ENCODE measurements around the gene SLIT1. TPM values are rescaled to one million over a fixed set of nuclear protein-coding genes. Genes with fewer than 3 reads are reported as not detected.

The SLIT1 gene
- total and polyA plus RNA-seq, 2 experiments from 2014 or later, result not detected

DNA sequence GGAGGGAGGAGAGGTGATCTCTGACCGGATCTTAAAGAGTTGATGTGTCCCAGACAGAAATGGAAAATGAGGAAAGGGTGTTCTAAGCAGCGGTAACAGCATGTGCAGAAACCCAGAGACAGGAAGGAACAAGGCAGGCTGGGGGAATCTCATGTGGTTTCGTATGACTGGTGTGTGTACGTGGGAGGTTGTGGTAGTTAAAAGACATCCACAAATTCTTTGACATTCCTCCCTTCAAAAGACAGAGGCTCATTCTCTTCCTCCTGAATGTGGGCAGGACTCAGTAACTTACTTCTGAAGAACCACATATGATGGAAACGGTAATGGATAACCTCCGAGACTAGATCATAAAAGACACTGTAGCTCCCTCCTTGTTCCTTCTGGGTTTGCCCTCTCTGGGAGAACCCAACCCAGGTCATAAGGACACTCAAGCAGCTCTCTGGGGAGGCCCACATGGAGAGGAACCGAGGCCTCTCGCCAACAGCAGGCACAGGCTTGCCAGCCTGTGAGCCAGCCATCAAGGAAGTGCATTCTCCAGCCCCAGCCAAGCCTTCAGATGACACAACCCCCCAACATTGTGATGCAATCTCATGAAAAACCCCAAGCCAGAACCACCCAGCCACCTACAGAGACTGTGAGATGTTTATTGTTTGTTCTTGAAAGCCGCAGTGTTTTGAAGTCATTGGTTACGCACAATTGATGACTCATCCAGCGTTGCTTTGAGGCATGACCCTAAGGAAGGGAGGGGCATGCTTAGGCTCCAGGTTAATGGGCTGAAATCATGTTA is 116.0 kb downstream of the SLIT1 start:
- in situ Hi-C loops (cut with MboI), result loop anchor here (10.0 kb wide), 1 partner anchor 135 kb away; no protein-coding TSS in a partner anchor
- TF ChIP-seq EZH2 (IDR thresholded peaks at IDR 0.05; ENCODE audit: insufficient read depth, poor library complexity, severe bottlenecking), result no peak
- TF ChIP-seq EZH2phosphoT487 (IDR thresholded peaks at IDR 0.05; ENCODE audit: insufficient read depth, low read depth), result no peak
- Histone ChIP-seq H3K9me3 (ENCODE audit: low read depth) (no peaks in the 10 kb centered on the region), H4K20me1 (ENCODE audit: insufficient read depth) (no peaks in the 10 kb centered on the region), H3K27ac (no peak overlapping the region), H3K4me2 (ENCODE audit: unreplicated experiment) (no peak overlapping the region), H3K36me3 (ENCODE audit: low read depth) (no peaks in the 10 kb centered on the region), H3K27me3 (replicated peaks; ENCODE audit: insufficient read depth) (peaks cover 8% of the 10 kb centered on the region), H3K4me1 (ENCODE audit: insufficient read depth) (no peaks in the 10 kb centered on the region), H3K9ac (no peak overlapping the region), H3F3A (ENCODE audit: insufficient read depth) (no peaks in the 10 kb centered on the region), H3K4me3 (no peak overlapping the region), H3K79me2 (ENCODE audit: insufficient read depth) (no peaks in the 10 kb centered on the region), H2AFZ (no peak overlapping the region), H3K9me2 (ENCODE audit: insufficient read depth) (no peaks in the 10 kb centered on the region)
- 65 to 73% methylated on average over 11 of the region's 11 CpGs for WGBS, 2 experiments (ENCODE audit: low coverage in 1 of 2, low lambda C conversion rate in 2 of 2, missing lambda C conversion rate in 2 of 2)
- DNase-seq, result peak; percentile 20

DNA sequence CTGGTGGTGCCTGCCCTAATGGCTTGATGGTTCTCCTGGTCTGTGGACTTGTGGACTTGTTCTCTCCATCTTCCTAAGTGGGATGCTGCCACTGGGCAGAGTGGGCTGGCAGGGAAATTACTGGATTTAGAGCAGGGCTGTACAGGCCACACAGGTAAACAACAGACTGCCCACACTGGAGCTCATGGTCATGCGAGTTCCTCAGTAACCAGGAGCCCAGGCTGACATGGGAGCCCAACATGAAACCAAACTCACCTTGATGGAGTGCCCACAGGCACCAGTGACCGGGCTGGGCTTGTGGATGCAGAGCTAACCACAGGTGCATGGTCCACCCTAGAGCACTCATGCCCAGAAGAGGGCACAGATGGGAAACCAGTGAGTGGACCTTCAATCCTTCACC is 116.7 kb downstream of the SLIT1 start:
- DNase-seq, result no peak
- H3K4me2 ChIP-seq (ENCODE audit: unreplicated experiment), result no peak overlapping the region
- H3F3A ChIP-seq (ENCODE audit: insufficient read depth), result no peaks in the 10 kb centered on the region
- H3K9ac ChIP-seq, result no peak overlapping the region
- no peaks in the 10 kb centered on the region for H4K20me1 ChIP-seq (ENCODE audit: insufficient read depth)
- H3K27ac ChIP-seq, result no peak overlapping the region
- H3K4me3 ChIP-seq, result no peak overlapping the region
- 56 to 58% methylated on average over 2 of the region's 2 CpGs for WGBS, 2 experiments (ENCODE audit: low coverage in 1 of 2, low lambda C conversion rate in 2 of 2, missing lambda C conversion rate in 2 of 2)
- H3K36me3 ChIP-seq (ENCODE audit: low read depth), result no peaks in the 10 kb centered on the region
- TF ChIP-seq EZH2phosphoT487 (IDR thresholded peaks at IDR 0.05; ENCODE audit: insufficient read depth, low read depth) (no peak), EZH2 (IDR thresholded peaks at IDR 0.05; ENCODE audit: insufficient read depth, poor library complexity, severe bottlenecking) (no peak)
- no peaks in the 10 kb centered on the region for H3K79me2 ChIP-seq (ENCODE audit: insufficient read depth)
- H2AFZ ChIP-seq, result no peak overlapping the region
- no peaks in the 10 kb centered on the region for H3K9me3 ChIP-seq (ENCODE audit: low read depth)
- no peaks in the 10 kb centered on the region for H3K4me1 ChIP-seq (ENCODE audit: insufficient read depth)
- in situ Hi-C loops (cut with MboI), result no loop called here
- H3K27me3 ChIP-seq (replicated peaks; ENCODE audit: insufficient read depth), result peaks cover 8% of the 10 kb centered on the region
- H3K9me2 ChIP-seq (ENCODE audit: insufficient read depth), result no peaks in the 10 kb centered on the region

DNA sequence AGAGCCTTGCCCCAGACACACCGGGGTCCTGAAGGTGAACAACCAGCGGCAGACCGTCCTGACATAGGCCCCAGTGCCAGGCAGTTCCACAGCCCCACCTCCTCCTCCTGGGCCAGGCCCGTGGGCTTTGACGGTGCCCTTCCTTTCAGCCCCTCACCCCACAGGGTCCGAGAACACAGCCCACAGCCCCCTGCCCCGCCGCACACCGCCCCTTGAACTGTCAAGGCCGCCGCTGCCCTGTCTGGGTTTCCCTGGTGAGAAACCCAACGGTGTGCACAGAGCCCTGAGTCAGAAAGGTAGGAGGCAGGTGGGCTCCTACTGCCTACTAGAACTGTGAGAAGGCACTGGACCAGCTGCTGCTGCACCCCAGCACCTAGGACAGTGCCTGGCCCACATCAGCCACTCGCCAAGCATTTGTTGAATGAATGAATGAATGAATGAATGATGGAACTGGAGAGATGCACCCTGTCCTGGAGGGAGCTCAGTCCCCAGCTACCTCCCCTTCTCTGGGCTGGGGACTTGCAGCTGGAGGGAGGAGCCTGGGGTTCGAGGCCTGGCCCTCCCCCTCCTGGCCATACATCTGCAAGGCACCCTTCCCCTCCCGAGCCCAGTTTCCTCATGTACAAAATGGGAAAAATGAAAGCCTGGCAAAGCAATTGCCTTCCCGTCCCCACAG is 117.9 kb downstream of the SLIT1 start:
- no peaks in the 10 kb centered on the region for H3F3A ChIP-seq (ENCODE audit: insufficient read depth)
- no peak overlapping the region for H3K9ac ChIP-seq
- peaks cover 8% of the 10 kb centered on the region for H3K27me3 ChIP-seq (replicated peaks; ENCODE audit: insufficient read depth)
- H3K36me3 ChIP-seq (ENCODE audit: low read depth), result no peaks in the 10 kb centered on the region
- no peak overlapping the region for H3K27ac ChIP-seq
- no peak overlapping the region for H3K4me2 ChIP-seq (ENCODE audit: unreplicated experiment)
- in situ Hi-C loops (cut with MboI), result no loop called here
- no peaks in the 10 kb centered on the region for H3K9me2 ChIP-seq (ENCODE audit: insufficient read depth)
- 65 to 71% methylated on average over 16 of the region's 16 CpGs for WGBS, 2 experiments (ENCODE audit: low coverage in 1 of 2, low lambda C conversion rate in 2 of 2, missing lambda C conversion rate in 2 of 2)
- H3K79me2 ChIP-seq (ENCODE audit: insufficient read depth), result no peaks in the 10 kb centered on the region
- H4K20me1 ChIP-seq (ENCODE audit: insufficient read depth), result no peaks in the 10 kb centered on the region
- TF ChIP-seq EZH2phosphoT487 (IDR thresholded peaks at IDR 0.05; ENCODE audit: insufficient read depth, low read depth) (no peak), EZH2 (IDR thresholded peaks at IDR 0.05; ENCODE audit: insufficient read depth, poor library complexity, severe bottlenecking) (no peak)
- no peaks in the 10 kb centered on the region for H3K9me3 ChIP-seq (ENCODE audit: low read depth)
- H3K4me3 ChIP-seq, result no peak overlapping the region
- no peaks in the 10 kb centered on the region for H3K4me1 ChIP-seq (ENCODE audit: insufficient read depth)
- DNase-seq, result no peak
- no peak overlapping the region for H2AFZ ChIP-seq

DNA sequence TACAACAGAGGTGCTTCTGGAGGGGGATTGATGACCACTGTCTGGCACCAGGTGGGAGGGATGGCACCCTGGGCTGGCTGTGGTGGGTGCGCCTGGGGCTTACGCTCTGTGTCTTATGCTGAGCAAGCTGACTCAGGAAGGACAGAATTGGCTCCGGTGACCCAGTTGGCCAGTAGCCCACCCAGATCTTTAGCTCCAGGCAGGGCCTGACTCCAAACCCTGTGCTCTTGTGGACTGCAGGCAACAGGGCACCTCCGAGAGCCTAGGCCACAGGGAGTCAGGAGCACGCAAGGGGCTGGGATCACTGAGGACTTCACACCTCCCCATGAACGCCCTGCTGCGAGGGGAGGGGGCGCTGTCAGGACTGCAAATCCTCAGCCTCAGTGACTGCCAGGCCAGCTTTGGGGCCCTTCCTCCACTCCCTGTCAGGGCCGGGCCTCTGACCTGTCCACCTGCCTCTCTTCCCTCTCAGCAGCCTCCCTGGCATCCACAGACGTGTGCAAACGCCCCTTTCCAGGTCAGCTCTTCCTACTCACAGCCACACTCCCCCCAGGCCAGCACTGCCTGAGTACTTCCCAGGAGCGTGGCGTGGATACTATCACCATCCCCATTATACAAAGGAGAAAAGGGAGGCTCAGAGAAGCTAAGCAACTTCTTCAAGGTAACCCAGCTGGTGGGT is 118.7 kb downstream of the SLIT1 start:
- Histone ChIP-seq H3K9me2 (ENCODE audit: insufficient read depth) (no peaks in the 10 kb centered on the region), H3K36me3 (ENCODE audit: low read depth) (no peaks in the 10 kb centered on the region), H3K4me2 (ENCODE audit: unreplicated experiment) (no peak overlapping the region), H4K20me1 (ENCODE audit: insufficient read depth) (no peaks in the 10 kb centered on the region), H2AFZ (no peak overlapping the region), H3K9ac (no peak overlapping the region), H3K9me3 (ENCODE audit: low read depth) (no peaks in the 10 kb centered on the region), H3K4me3 (no peak overlapping the region), H3K4me1 (ENCODE audit: insufficient read depth) (no peaks in the 10 kb centered on the region), H3F3A (ENCODE audit: insufficient read depth) (no peaks in the 10 kb centered on the region), H3K27ac (no peak overlapping the region), H3K79me2 (ENCODE audit: insufficient read depth) (no peaks in the 10 kb centered on the region), H3K27me3 (replicated peaks; ENCODE audit: insufficient read depth) (peaks cover 8% of the 10 kb centered on the region; the same call in 1 of the 2 replicates)
- 63 to 64% methylated on average over 12 to 13 of the region's 13 CpGs for WGBS, 2 experiments (ENCODE audit: low coverage in 1 of 2, low lambda C conversion rate in 2 of 2, missing lambda C conversion rate in 2 of 2)
- no peak for TF ChIP-seq EZH2phosphoT487 (IDR thresholded peaks at IDR 0.05; ENCODE audit: insufficient read depth, low read depth)
- TF ChIP-seq EZH2 (IDR thresholded peaks at IDR 0.05; ENCODE audit: insufficient read depth, poor library complexity, severe bottlenecking), result no peak
- in situ Hi-C loops (cut with MboI), result no loop called here
- no peak for DNase-seq

Measured in GM23248 (cell line).